ENCODE results near the gene SRPK2.

- no peak for TF ChIP-seq EZH2 (IDR thresholded peaks at IDR 0.05; ENCODE audit: borderline replicate concordance, low read length)
- no peak for TF ChIP-seq CTCF (IDR thresholded peaks at IDR 0.05; ENCODE audit: low read length)
Observed at GRCh38 chr7:105219771-105220160, 169.0 kb downstream of the SRPK2 start.

All from OCI-LY1 (cell line).